SK-N-MC (cell line): ENCODE measurements around the gene CACNG1.

Experiments used
- DNase-seq: peaks from one replicate; pipeline ENCODE4 v3.0.0-alpha.2; 2011; ENCODE audit warnings: low read depth, low spot score
- H3K27ac ChIP-seq: fragments of 200-600 bp; sonication (generic); 2 replicates; pipeline ENCODE4 v1.5.1; 2016; ENCODE audit warnings: mixed run types
- H3K36me3 ChIP-seq: fragments of 200-600 bp; sonication (generic); 2 replicates; pipeline ENCODE4 v1.6.1; 2017; ENCODE audit warnings: antibody characterized with exemption, low read length, mixed read lengths; ENCODE audit not compliant: insufficient read depth
- H3K4me3 ChIP-seq: fragments of 200-600 bp; sonication (generic); 2 replicates; pipeline ENCODE4 v1.5.1; 2016
- H3K9ac ChIP-seq: fragments of 200-600 bp; sonication (generic); 2 replicates; pipeline ENCODE4 v1.8.0; 2017; ENCODE audit warnings: mixed run types, mixed read lengths; ENCODE audit not compliant: insufficient read length
- H3K9me3 ChIP-seq: fragments of 200-600 bp; sonication (generic); 2 replicates; pipeline ENCODE4 v1.6.1; 2017; ENCODE audit warnings: low read depth, mild to moderate bottlenecking, antibody characterized with exemption, low read length, moderate library complexity, mixed read lengths
- EZH2 ChIP-seq: fragments of 200-600 bp; sonication (generic); IDR thresholded peaks from one replicate; pipeline ENCODE4 v1.6.1; 2017; ENCODE audit warnings: antibody characterized with exemption
- FOXP2 ChIP-seq: optimal IDR thresholded peaks from 2 replicates; pipeline ENCODE3; 2011; ENCODE audit warnings: mild to moderate bottlenecking, moderate library complexity; ENCODE audit not compliant: insufficient read depth; ENCODE audit errors: extremely low read length, control extremely low read depth
- POLR2AphosphoS5 ChIP-seq: IDR thresholded peaks from 2 replicates; pipeline ENCODE4 v1.6.1; 2012; ENCODE audit warnings: mild to moderate bottlenecking, low read depth, low read length, borderline replicate concordance

The CACNG1 gene

DNA sequence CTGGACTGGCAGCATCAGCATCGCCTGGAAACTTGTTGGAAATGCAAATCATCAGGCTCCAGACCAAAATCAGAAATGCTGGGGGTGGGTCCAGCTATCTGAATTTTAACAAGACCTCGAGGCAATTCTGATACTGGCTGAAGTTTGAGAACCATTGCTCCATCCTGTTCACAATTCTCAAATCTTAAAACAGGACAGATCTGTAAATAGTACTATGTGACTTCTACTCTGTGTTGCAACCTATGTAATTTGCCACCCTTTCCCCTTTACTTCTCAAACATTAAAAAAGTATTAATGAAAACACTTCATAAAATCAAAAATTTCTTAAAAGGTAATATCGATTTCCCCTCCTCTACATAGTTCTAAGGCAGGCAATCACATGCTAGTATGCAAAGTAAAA lies 28.5 kb downstream of the CACNG1 start:
- H3K9ac ChIP-seq = no peak overlapping the region
- H3K4me3 ChIP-seq = no peak overlapping the region
- peaks cover 3% of the 10 kb centered on the region for H3K36me3 ChIP-seq
- TF ChIP-seq FOXP2 (no peak), POLR2AphosphoS5 (no peak), EZH2 (no peak)
- H3K27ac ChIP-seq = no peak overlapping the region
- no peaks in the 10 kb centered on the region for H3K9me3 ChIP-seq
- DNase-seq = no peak

DNA sequence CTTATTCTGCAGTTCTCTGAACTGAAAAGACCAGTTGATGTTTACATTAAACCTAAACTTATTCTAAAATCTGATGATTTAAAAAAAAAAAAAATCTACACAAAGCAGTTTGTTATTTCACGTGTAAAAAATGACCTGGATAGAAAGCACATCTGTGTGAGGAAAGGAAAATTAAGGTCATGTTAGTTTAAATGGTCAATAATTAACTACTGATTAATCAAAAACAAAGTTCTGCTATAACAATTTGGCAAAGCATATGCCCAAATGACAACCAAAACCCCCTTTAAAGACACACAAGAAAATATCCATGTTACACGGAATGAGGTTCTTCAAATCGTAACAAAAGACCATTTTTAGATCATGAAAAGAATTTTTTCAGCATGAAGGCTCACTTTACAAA lies 30.4 kb downstream of the CACNG1 start:
- no peak for DNase-seq
- TF ChIP-seq EZH2 (no peak), POLR2AphosphoS5 (no peak), FOXP2 (no peak)
- no peaks in the 10 kb centered on the region for H3K9me3 ChIP-seq
- no peak overlapping the region for H3K4me3 ChIP-seq
- peaks cover 8% of the 10 kb centered on the region for H3K36me3 ChIP-seq
- no peak overlapping the region for H3K9ac ChIP-seq
- no peak overlapping the region for H3K27ac ChIP-seq

DNA sequence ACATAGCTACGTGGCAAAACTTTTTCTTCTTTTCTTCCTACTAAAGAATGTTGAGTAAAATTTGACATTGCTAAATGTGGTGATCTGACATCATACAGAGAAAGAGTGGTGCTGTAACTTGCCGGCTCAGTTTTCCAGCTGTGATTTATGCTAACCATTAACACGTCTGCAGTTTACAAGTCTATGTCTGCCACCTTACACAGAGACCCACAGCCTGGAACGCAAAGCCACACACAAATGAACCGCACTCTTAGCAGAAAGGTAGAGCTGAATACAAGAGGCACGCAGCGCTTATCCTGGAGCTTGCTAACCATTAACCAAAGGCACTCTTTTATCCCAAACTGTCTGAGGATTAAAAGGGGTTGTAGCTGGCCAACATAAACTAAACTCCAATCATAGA lies 31.9 kb downstream of the CACNG1 start:
- TF ChIP-seq FOXP2 (no peak), POLR2AphosphoS5 (no peak), EZH2 (no peak)
- Histone ChIP-seq H3K9me3 (no peaks in the 10 kb centered on the region), H3K27ac (no peak overlapping the region), H3K9ac (no peak overlapping the region), H3K36me3 (peaks cover 8% of the 10 kb centered on the region), H3K4me3 (no peak overlapping the region)
- no peak for DNase-seq

DNA sequence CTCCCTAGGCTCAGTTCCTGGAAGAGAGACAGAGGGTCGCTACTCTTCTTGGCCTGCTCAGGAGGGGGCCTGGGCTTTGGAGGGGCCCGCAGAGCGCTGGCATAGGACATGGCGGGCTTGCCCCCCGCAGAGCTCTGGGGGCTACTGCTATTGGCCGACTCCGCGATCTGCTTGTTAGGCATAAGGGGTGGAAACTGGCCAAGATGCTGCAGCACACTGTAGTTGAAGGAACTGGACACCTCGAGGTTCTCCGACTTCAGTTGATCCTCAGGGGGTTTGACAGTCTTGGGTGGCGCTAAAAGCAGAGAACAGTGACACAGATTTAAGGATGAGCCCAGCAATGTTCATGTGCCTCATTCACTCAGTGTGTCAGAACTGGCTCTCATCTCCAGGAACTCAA lies 33.9 kb downstream of the CACNG1 start:
- TF ChIP-seq EZH2 (no peak), FOXP2 (no peak), POLR2AphosphoS5 (no peak)
- no peak for DNase-seq
- H3K36me3 ChIP-seq = peaks cover 8% of the 10 kb centered on the region
- H3K9me3 ChIP-seq = no peaks in the 10 kb centered on the region
- no peak overlapping the region for H3K27ac ChIP-seq
- H3K9ac ChIP-seq = no peak overlapping the region
- no peak overlapping the region for H3K4me3 ChIP-seq

DNA sequence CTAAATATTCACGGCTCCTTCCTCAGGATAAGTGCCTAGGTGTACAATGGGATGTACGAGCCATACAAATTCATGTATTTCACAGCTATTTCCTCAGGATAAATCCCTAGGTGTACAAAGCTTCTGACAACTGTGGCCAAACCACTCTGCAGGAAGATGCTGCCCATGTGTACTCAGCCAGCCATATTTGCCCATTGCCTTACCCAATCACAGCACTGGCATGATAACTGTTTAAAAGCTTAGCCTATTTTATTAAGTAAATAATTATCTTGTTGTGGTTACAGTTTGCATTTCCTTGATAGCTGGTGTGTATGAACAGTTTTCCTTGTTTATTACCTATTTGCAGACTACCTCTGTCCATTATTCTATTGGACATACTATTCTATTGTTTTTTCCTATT lies 35.1 kb downstream of the CACNG1 start:
- no peak overlapping the region for H3K27ac ChIP-seq
- TF ChIP-seq POLR2AphosphoS5 (no peak), EZH2 (no peak)
- H3K4me3 ChIP-seq = no peak overlapping the region
- no peak for DNase-seq
- H3K9ac ChIP-seq = no peak overlapping the region
- H3K9me3 ChIP-seq = no peaks in the 10 kb centered on the region
- H3K36me3 ChIP-seq = peaks cover 5% of the 10 kb centered on the region; the same call in 1 of the 2 replicates

DNA sequence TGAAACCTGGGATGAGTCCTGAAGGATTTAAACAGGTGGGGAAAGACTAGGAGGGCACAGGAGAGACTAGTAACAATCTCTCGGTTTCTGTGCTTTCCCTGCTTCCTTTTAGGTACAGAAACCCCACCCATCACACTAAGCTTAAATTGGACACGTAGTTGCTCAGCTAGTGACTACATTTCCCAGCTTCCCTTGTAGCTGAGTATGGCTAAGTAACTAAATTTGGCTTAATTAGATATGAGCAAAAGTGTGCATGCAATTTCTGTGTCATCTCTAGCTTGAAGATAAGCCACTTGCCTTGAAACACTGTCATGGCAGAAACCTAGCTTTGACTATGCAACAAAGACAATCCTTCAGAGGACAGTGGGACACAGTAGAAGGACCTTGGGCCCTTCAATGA lies 36.5 kb downstream of the CACNG1 start:
- Histone ChIP-seq H3K9ac (no peak overlapping the region), H3K36me3 (peaks cover 8% of the 10 kb centered on the region), H3K27ac (no peak overlapping the region), H3K4me3 (no peak overlapping the region), H3K9me3 (no peaks in the 10 kb centered on the region)
- no peak for DNase-seq
- TF ChIP-seq FOXP2 = no peak
- no peak for TF ChIP-seq EZH2
- TF ChIP-seq POLR2AphosphoS5 = no peak

DNA sequence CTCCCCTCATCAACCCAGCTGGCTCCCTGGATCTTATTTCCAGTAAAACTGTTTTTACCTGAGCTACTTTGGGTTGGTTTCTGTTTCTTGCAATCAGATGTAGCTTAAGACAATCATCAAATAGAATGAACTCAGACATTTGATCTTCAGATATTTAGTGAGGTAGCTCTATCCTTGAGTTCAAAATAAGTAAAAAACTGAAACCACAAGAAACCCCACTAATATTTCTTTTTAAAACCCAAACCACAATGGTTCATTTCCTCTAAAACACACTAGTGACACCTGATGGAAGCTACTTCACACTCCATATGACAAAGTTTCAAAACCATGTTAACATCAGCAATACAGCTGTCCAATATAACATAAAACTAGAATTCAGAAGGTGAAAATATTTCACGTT lies 37.8 kb downstream of the CACNG1 start:
- H3K36me3 ChIP-seq = peaks cover 18% of the 10 kb centered on the region

DNA sequence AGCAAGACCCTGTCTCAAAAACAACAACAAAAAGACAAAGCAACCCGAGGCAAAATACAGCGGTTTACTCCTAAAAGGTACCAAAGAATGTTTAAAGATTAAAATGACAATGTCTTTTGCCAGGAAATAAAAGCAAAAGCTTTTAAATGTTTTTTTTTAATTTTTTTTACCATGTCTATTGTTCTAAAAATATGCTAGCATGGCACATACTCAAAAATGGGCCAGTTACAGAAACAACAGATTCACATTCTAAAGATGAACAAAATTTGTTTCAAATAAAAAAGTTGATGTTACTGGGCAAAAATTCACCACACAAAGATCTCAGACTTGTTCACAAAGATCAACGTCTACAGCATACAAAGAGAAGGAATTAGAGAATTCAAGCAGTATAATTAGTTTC lies 41.1 kb downstream of the CACNG1 start:
- no peak overlapping the region for H3K4me3 ChIP-seq
- no peaks in the 10 kb centered on the region for H3K9me3 ChIP-seq
- H3K36me3 ChIP-seq = peaks cover 26% of the 10 kb centered on the region
- no peak for DNase-seq
- H3K27ac ChIP-seq = no peak overlapping the region
- H3K9ac ChIP-seq = no peak overlapping the region
- TF ChIP-seq FOXP2 (no peak), POLR2AphosphoS5 (no peak), EZH2 (no peak)

More for the DNA sequence above, 37.8 kb downstream of the CACNG1 start:
- Histone ChIP-seq H3K9ac (no peak overlapping the region), H3K27ac (no peak overlapping the region), H3K4me3 (no peak overlapping the region), H3K9me3 (no peaks in the 10 kb centered on the region)
- no peak for TF ChIP-seq EZH2
- no peak for TF ChIP-seq FOXP2
- no peak for TF ChIP-seq POLR2AphosphoS5
- DNase-seq = no peak

DNA sequence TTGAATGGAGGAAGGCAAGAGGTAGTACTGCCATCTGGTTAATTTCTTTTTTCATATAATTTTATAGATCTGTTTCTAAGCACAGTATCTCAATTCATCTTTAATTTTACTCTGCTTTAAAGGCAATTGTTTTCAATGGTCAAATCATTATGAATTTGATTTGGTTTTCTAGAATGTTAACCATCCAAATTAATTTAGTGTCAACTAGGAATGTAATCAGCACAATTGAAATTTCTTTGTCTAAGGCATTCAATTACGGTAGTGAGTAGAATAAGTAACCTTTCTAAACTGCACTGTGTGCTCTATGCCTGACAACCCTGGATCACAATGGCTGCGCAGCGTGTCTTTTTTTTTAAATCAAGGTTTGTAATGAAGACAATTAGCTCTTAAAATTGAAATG lies 44.3 kb downstream of the CACNG1 start:
- TF ChIP-seq POLR2AphosphoS5 (no peak), FOXP2 (no peak), EZH2 (no peak)
- no peaks in the 10 kb centered on the region for H3K9me3 ChIP-seq
- H3K36me3 ChIP-seq = peaks cover 29% of the 10 kb centered on the region
- no peak for DNase-seq
- no peak overlapping the region for H3K9ac ChIP-seq
- no peak overlapping the region for H3K27ac ChIP-seq
- no peak overlapping the region for H3K4me3 ChIP-seq
